ENCODE results near the gene B3GNT8. TPM values are rescaled to one million over a fixed set of nuclear protein-coding genes. Genes with fewer than 3 reads are reported as not detected.
A peak's percentile ranks its signal among the peaks of the same experiment; 100 is the strongest.

Gene B3GNT8
- total RNA-seq, 1 donor from 2014 or later: 35.8 TPM

DNA sequence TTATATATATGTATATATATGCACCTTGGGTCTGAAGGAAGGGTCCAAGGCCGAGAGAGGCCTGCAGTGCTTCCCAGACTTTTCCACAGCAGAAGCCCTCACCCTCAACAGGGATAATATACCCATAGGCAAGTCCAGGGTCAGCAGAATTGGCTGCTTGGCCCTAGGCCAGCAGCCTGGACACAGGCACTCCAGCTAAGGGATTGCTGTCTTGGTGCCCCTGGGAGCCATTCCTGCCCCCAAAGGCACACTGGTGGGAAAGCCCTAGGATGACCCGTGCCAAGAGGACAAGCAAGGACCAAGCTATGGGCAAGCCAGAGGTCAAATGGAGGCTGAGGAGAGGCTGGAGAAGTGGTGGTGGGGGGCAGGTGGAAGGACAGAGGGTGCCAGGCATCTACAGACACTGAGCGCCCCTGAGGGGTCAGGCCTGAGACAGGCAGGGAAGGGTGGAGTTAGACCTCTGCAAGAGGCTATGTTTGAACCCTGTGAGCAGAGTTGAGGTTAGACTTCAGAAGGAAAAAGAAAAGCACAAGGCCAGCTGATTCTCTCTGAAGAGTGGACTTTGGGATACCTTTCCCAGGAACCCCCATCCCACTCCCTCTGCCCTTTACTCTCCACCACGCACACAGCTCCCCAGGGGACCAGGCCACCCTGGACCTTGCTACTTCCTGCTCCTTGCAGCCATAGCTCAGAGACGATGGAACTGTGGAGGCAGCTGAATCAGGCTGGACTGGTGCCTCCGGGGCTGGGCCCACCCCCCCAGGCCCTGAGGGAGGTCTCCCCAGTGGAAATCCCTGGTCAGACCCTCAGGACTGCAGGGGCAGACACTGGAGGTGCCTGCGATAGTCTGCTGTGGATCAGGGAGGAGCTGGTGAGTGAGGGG is 15.5 kb upstream of the B3GNT8 start, which contains the start of gene ERICH4:
Gene ERICH4, plus strand, starts transcription at position 684 of the 883 bp plus-strand sequence. Its CDS starts 14 bp downstream, at position 698.
- intact Hi-C loops (cut with DNase I): no loop called here
- H3K36me3 ChIP-seq: no peaks in the 10 kb centered on the region
- DNase-seq (ENCODE audit: extremely low spot score in 2 of 2): no peak
- peaks cover 20% of the 10 kb centered on the region for H3K4me1 ChIP-seq
- no peak within 1 kb of the TSS for H3K4me3 ChIP-seq
- TF ChIP-seq, protein P1, sequence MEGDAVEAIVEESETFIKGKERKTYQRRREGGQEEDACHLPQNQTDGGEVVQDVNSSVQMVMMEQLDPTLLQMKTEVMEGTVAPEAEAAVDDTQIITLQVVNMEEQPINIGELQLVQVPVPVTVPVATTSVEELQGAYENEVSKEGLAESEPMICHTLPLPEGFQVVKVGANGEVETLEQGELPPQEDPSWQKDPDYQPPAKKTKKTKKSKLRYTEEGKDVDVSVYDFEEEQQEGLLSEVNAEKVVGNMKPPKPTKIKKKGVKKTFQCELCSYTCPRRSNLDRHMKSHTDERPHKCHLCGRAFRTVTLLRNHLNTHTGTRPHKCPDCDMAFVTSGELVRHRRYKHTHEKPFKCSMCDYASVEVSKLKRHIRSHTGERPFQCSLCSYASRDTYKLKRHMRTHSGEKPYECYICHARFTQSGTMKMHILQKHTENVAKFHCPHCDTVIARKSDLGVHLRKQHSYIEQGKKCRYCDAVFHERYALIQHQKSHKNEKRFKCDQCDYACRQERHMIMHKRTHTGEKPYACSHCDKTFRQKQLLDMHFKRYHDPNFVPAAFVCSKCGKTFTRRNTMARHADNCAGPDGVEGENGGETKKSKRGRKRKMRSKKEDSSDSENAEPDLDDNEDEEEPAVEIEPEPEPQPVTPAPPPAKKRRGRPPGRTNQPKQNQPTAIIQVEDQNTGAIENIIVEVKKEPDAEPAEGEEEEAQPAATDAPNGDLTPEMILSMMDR (IDR thresholded peaks at IDR 0.05): no peak
- no peak for TF ChIP-seq POLR2AphosphoS5 (IDR thresholded peaks at IDR 0.05; ENCODE audit: insufficient read depth in 1 of 2, low read depth in 1 of 2)
- TF ChIP-seq POLR2A (IDR thresholded peaks at IDR 0.05): no peak
- H3K9me3 ChIP-seq: no peaks in the 10 kb centered on the region
- no peak within 1 kb of the TSS for H3K27ac ChIP-seq
- H3K27me3 ChIP-seq: no peaks in the 10 kb centered on the region

DNA sequence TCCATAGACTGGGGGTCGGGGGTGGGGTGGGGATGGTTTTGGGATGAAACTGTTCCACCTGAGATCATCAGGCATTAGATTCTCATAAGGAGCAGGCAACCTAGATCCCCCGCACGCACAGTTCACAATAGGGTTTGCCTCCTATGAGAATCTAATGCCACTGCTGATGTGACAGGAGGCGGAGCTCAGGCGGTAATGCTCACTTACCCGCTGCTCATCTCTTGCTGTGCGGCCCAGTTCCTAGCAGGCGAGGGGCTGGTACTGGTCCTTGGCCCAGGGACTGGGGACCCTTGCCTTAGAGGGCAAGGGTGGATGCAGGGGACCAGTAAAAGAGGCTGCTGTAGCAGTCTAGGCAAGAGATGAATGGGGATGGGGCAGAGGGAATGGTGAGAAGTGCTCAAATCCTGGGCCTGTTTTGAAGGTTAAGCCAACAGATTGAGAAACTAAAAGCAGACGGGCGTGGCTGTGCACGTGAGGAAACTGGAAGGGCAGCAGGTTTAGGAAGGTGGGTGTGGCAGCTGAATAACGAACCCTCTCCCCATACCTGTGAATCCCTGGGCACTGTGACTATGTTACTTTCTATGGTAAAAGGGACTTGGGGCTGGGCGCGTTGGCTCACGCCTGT is 14.3 kb upstream of the B3GNT8 start:
- Histone ChIP-seq H3K36me3 (no peaks in the 10 kb centered on the region), H3K27me3 (no peaks in the 10 kb centered on the region), H3K4me3 (no peak overlapping the region), H3K27ac (no peak overlapping the region), H3K9me3 (no peaks in the 10 kb centered on the region), H3K4me1 (peaks cover 20% of the 10 kb centered on the region)
- TF ChIP-seq, protein P1 (IDR thresholded peaks at IDR 0.05): no peak
- no peak for TF ChIP-seq POLR2A (IDR thresholded peaks at IDR 0.05)
- TF ChIP-seq POLR2AphosphoS5 (IDR thresholded peaks at IDR 0.05; ENCODE audit: insufficient read depth in 1 of 2, low read depth in 1 of 2): no peak
- intact Hi-C loops (cut with DNase I): no loop called here
- DNase-seq (ENCODE audit: extremely low spot score in 2 of 2): no peak

DNA sequence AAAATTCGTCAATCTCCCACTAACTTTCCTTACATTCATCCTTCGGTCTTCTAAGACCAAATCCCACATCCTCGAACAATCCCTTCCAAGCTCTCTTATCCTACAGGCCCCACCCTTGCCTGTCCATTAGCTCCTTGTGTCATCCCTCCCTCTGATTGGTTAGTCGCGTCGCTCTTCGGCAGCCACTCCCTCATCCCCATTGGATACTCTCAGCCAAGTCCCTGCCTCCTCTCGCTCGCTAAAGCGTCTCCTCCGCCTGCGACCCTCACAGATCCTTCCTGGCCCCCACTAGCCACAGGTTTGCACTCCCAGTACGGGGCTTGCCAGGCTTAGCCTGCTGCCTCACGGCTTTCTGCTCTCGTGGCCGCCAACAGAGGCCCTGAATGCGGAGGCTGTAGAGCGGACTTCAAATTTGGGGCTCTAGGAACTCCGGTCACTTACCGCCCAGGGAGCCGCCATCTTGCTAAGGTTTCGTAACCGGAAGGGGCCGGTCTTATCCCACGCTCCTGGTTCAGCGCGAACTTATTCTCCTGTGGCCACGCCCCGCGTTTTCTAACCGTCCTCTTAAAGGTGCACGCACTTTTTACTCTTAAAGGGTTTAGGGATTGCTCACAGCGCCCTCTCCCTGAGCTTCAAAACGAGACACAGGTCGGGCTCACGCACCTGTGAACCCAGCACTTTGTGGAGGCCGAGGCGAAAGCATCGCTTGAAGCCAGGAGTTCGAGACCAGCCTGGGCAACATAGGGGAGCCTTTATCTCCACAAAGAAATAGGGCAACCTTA is 12.5 kb upstream of the B3GNT8 start, which contains the start of gene DMAC2:
Gene DMAC2, minus strand, starts transcription at position 472 of the 782 bp plus-strand sequence. Its CDS starts 13 bp downstream, at position 459.
- peak in 1 of 2 donors; percentile 98 for DNase-seq (ENCODE audit: extremely low spot score in 2 of 2)
- Histone ChIP-seq H3K9me3 (no peaks in the 10 kb centered on the region), H3K36me3 (no peaks in the 10 kb centered on the region), H3K4me1 (peaks cover 20% of the 10 kb centered on the region), H3K27me3 (no peaks in the 10 kb centered on the region), H3K4me3 (peak within 1 kb of the TSS; percentile 67 to 68), H3K27ac (peak within 1 kb of the TSS; percentile 90)
- peak in 1 of 2 donors; percentile 74 for TF ChIP-seq POLR2A (IDR thresholded peaks at IDR 0.05)
- peak; percentile 97 to 98 for TF ChIP-seq POLR2AphosphoS5 (IDR thresholded peaks at IDR 0.05; ENCODE audit: insufficient read depth in 1 of 2, low read depth in 1 of 2)
- TF ChIP-seq, protein P1 (IDR thresholded peaks at IDR 0.05): peak; percentile 0 to 36 (median 15)
- intact Hi-C loops (cut with DNase I): no loop called here

DNA sequence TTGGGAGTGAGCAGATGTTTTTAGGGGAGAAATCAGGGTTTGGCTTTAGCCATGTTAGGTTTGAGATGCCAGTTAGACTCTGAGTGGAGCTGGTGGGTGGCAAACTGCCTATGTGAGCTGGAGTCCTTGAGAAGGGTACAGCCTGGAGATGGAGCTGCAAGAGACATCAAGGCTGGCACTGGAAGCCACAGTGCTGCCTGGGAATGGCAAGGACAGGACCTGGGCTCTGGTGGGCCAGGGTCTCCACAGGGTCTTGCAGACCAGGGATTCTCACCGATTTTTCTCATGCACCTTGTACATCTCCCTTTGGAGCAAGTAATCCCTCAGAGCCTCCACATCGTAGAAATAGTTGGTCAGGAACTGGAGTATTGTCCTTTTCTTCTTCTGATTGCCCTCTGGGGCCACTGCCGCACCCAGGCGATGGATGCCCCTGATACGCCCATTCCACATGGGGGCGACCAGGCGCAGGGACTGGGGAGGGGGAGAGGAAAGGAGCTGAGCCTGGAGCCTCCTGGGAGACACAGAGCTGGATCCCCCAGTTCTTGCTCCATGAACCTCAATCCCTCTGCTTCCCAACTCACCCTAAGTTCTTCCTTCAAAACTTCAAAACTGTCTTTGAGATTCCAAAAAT is 10.9 kb upstream of the B3GNT8 start:
- TF ChIP-seq, protein P1 (IDR thresholded peaks at IDR 0.05): no peak
- peaks cover 20% of the 10 kb centered on the region for H3K4me1 ChIP-seq
- no peak overlapping the region for H3K4me3 ChIP-seq
- H3K9me3 ChIP-seq: no peaks in the 10 kb centered on the region
- no peak overlapping the region for H3K27ac ChIP-seq
- no peak for DNase-seq (ENCODE audit: extremely low spot score in 2 of 2)
- H3K36me3 ChIP-seq: peaks cover 0 to 4% of the 10 kb centered on the region in 2 donors
- intact Hi-C loops (cut with DNase I): no loop called here
- H3K27me3 ChIP-seq: no peaks in the 10 kb centered on the region

Measured in vagina (tissue), 2 donors.